ENCODE measurements around the gene CHTOP.
"Not testable (repeated sequence)": the region's sequence is repeated elsewhere in the genome, so short reads cannot be mapped to it uniquely, and the experiment has no call there.

CHTOP gene

GRCh38 chr1:153667439-153667838 lies 33.6 kb downstream of the CHTOP start:
- DNase-seq = no peak

- DNase-seq = not testable (repeated sequence)
Measured at GRCh38 chr1:153668672-153669071, 34.8 kb downstream of the CHTOP start.

- DNase-seq = no peak
Measured at GRCh38 chr1:153669606-153670005, 35.7 kb downstream of the CHTOP start.

- no peak for DNase-seq
Measured at GRCh38 chr1:153670257-153670858, 36.5 kb downstream of the CHTOP start.

- peak; percentile 98 for DNase-seq
Measured at GRCh38 chr1:153670859-153671627, 37.2 kb downstream of the CHTOP start, which contains the start of gene ILF2. Gene ILF2 (minus strand): TSS chr1:153670993. CDS start chr1:153670922, 71 bp downstream.

- DNase-seq = not testable (repeated sequence)
Measured at GRCh38 chr1:153671628-153672353, 37.9 kb downstream of the CHTOP start.

- DNase-seq = no peak
Measured at GRCh38 chr1:153673511-153673910, 39.6 kb downstream of the CHTOP start.

GRCh38 chr1:153677718-153678518 lies 44.1 kb downstream of the CHTOP start:
- no peak for DNase-seq

- DNase-seq = peak; percentile 39
Measured at GRCh38 chr1:153678519-153679336, 44.9 kb downstream of the CHTOP start, which contains the start of gene NPR1. Gene NPR1 (plus strand): TSS chr1:153678688. CDS start chr1:153679109, 421 bp downstream.

GRCh38 chr1:153679337-153680119 lies 45.7 kb downstream of the CHTOP start:
- no peak for DNase-seq

- no peak for DNase-seq
Measured at GRCh38 chr1:153680120-153680403, 46.2 kb downstream of the CHTOP start.

- no peak for DNase-seq
Measured at GRCh38 chr1:153682730-153683129, 48.9 kb downstream of the CHTOP start.

- no peak for DNase-seq
Measured at GRCh38 chr1:153683854-153684253, 50.0 kb downstream of the CHTOP start.

- no peak for DNase-seq
Measured at GRCh38 chr1:153684892-153685291, 51.0 kb downstream of the CHTOP start.

GRCh38 chr1:153685544-153686340 lies 51.9 kb downstream of the CHTOP start:
- DNase-seq = no peak

GRCh38 chr1:153687346-153688125 lies 53.7 kb downstream of the CHTOP start:
- no peak for DNase-seq

GRCh38 chr1:153688276-153688675 lies 54.4 kb downstream of the CHTOP start:
- no peak for DNase-seq

GRCh38 chr1:153688736-153689328 lies 55.0 kb downstream of the CHTOP start:
- DNase-seq = no peak

- no peak for DNase-seq
Measured at GRCh38 chr1:153693466-153693865, 59.6 kb downstream of the CHTOP start.

Measured in amniotic stem cell (primary cell).